ENCODE data around the gene ZMYND8. TPM values are rescaled to one million over a fixed set of nuclear protein-coding genes. Genes with fewer than 3 reads are reported as not detected.

The ZMYND8 gene
- total RNA-seq, 1 donor from 2014 or later, result 18.6 TPM

- H3K4me3 ChIP-seq (ENCODE audit: low read depth, low read length), result no peak overlapping the region
- no peak for DNase-seq (ENCODE audit: low read depth)
- no peak for TF ChIP-seq CTCF (conservative IDR thresholded peaks at IDR 0.05; ENCODE audit: low read depth, low read length)
These were observed 133.9 kb downstream of the ZMYND8 start for GRCh38 chr20:47222468-47223119.

GRCh38 chr20:47221036-47221625 is 135.4 kb downstream of the ZMYND8 start:
- TF ChIP-seq CTCF (conservative IDR thresholded peaks at IDR 0.05; ENCODE audit: low read depth, low read length), result no peak
- no peak for DNase-seq (ENCODE audit: low read depth)
- H3K4me3 ChIP-seq (ENCODE audit: low read depth, low read length), result no peak overlapping the region

GRCh38 chr20:47220161-47220582 is 136.3 kb downstream of the ZMYND8 start:
- TF ChIP-seq CTCF (conservative IDR thresholded peaks at IDR 0.05; ENCODE audit: low read depth, low read length), result peak; percentile 79
- no peak overlapping the region for H3K4me3 ChIP-seq (ENCODE audit: low read depth, low read length)
- DNase-seq (ENCODE audit: low read depth), result no peak

- DNase-seq (ENCODE audit: low read depth), result no peak
- TF ChIP-seq CTCF (conservative IDR thresholded peaks at IDR 0.05; ENCODE audit: low read depth, low read length), result no peak
- H3K4me3 ChIP-seq (ENCODE audit: low read depth, low read length), result no peak overlapping the region
These were observed 138.7 kb downstream of the ZMYND8 start for GRCh38 chr20:47217482-47218446.

GRCh38 chr20:47216819-47217410 is 139.6 kb downstream of the ZMYND8 start:
- no peak overlapping the region for H3K4me3 ChIP-seq (ENCODE audit: low read depth, low read length)
- TF ChIP-seq CTCF (conservative IDR thresholded peaks at IDR 0.05; ENCODE audit: low read depth, low read length), result no peak
- no peak for DNase-seq (ENCODE audit: low read depth)

- DNase-seq (ENCODE audit: low read depth), result no peak
- no peak overlapping the region for H3K4me3 ChIP-seq (ENCODE audit: low read depth, low read length)
- TF ChIP-seq CTCF (conservative IDR thresholded peaks at IDR 0.05; ENCODE audit: low read depth, low read length), result no peak
These were observed 140.7 kb downstream of the ZMYND8 start for GRCh38 chr20:47215653-47216397.

Measured in epithelial cell of proximal tubule (primary cell).